Prostate gland (tissue), 2 donors: ENCODE results near the gene HDHD5.

Experiments
- POLR2A ChIP-seq: fragments of 450-650 bp; IDR thresholded peaks from one replicate; pipeline ENCODE4 v1.6.1; 2016; ENCODE audit warnings: antibody characterized with exemption, mild to moderate bottlenecking
- TF ChIP-seq, protein P1 (sequence below), 4 experiments: fragments of 200-600 bp in 2 of 4; fragments of 450-650 bp in 2 of 4; sonication (generic) in 2 of 4; IDR thresholded peaks; 1 replicate in 3 of 4; 2 replicates in 1 of 4; pipeline ENCODE4 v1.5.1; 2016 to 2019; ENCODE audit warnings: antibody characterized with exemption in 4 of 4, mild to moderate bottlenecking in 2 of 4, moderate library complexity in 2 of 4

DNA sequence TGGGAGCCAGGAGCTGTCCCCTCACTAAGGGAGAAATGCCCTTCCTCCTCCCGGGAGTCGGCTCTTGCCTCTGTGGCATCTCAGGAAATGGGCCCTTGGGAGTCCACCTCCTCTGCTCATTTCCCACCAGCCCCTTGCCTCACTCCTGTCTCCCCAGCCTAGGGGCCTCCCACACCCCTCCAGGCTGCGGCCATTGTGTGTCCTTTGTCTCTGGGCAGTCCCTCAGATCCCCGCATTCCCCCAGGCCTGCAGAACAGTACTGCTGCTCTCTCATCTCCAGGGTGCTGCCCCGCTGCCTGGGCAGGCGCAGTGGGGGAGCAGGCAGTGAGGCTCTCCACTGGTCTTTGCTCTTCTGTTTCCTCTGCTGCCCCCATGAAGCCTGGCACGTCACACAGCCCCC is 35.1 kb upstream of the HDHD5 start:
- TF ChIP-seq, protein P1, sequence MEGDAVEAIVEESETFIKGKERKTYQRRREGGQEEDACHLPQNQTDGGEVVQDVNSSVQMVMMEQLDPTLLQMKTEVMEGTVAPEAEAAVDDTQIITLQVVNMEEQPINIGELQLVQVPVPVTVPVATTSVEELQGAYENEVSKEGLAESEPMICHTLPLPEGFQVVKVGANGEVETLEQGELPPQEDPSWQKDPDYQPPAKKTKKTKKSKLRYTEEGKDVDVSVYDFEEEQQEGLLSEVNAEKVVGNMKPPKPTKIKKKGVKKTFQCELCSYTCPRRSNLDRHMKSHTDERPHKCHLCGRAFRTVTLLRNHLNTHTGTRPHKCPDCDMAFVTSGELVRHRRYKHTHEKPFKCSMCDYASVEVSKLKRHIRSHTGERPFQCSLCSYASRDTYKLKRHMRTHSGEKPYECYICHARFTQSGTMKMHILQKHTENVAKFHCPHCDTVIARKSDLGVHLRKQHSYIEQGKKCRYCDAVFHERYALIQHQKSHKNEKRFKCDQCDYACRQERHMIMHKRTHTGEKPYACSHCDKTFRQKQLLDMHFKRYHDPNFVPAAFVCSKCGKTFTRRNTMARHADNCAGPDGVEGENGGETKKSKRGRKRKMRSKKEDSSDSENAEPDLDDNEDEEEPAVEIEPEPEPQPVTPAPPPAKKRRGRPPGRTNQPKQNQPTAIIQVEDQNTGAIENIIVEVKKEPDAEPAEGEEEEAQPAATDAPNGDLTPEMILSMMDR (IDR thresholded peaks at IDR 0.05), result no peak
- no peak for TF ChIP-seq POLR2A
